ENCODE measurements around the gene RAI14. TPM values are rescaled to one million over a fixed set of nuclear protein-coding genes. Genes with fewer than 3 reads are reported as not detected.

The RAI14 gene
- total and polyA plus RNA-seq, 2 donors (not counting 1 experiment from before 2014, with no cell fraction given) = 98.7 to 125 TPM

GRCh38 chr5:34743878-34744277 lies 87.8 kb downstream of the RAI14 start:
- Histone ChIP-seq H3K9ac (ENCODE audit: insufficient read depth, low read length) (no peak overlapping the region), H3K4me2 (ENCODE audit: extremely low read depth, insufficient read depth, low read length) (no peak overlapping the region), H3K27me3 (ENCODE audit: control insufficient read depth, insufficient read depth, low read length) (no peaks in the 10 kb centered on the region), H4K20me1 (ENCODE audit: control insufficient read depth, extremely low read depth, insufficient read depth, low read length) (no peaks in the 10 kb centered on the region), H3K79me2 (ENCODE audit: control insufficient read depth, insufficient read depth, low read length) (peaks cover 69% of the 10 kb centered on the region), H3K4me1 (ENCODE audit: control insufficient read depth, extremely low read depth, insufficient read depth, low read length) (peaks cover 6% of the 10 kb centered on the region), H2AFZ (ENCODE audit: low read length) (no peak overlapping the region), H3K9me3 (ENCODE audit: control insufficient read depth, insufficient read depth, low read depth, low read length) (no peaks in the 10 kb centered on the region), H3K4me3 (replicated peaks in 1 of 4; ENCODE audit: control extremely low read depth in 1 of 4, insufficient read depth in 1 of 4, low read depth in 3 of 4, low read length in 4 of 4) (no peak overlapping the region), H3K27ac (ENCODE audit: insufficient read depth, low read length) (peak overlapping the region; percentile 53), H3K36me3 (ENCODE audit: control insufficient read depth, insufficient read depth, low read length) (no peaks in the 10 kb centered on the region)
- TF ChIP-seq CTCF (conservative IDR thresholded peaks at IDR 0.05 in 1 of 2, IDR thresholded peaks at IDR 0.05 in 1 of 2; ENCODE audit: low read depth in 1 of 2, low read length in 2 of 2) (no peak), EZH2 (IDR thresholded peaks at IDR 0.05; ENCODE audit: low read length, missing control alignments) (no peak)
- peak; percentile 79 to 98 for DNase-seq (ENCODE audit: low read depth in 2 of 2)

GRCh38 chr5:34748431-34748830 lies 92.3 kb downstream of the RAI14 start:
- Histone ChIP-seq H3K27ac (ENCODE audit: insufficient read depth, low read length) (no peak overlapping the region), H3K4me1 (ENCODE audit: control insufficient read depth, extremely low read depth, insufficient read depth, low read length) (peaks cover 4% of the 10 kb centered on the region), H3K4me3 (replicated peaks in 1 of 4; ENCODE audit: control extremely low read depth in 1 of 4, insufficient read depth in 1 of 4, low read depth in 3 of 4, low read length in 4 of 4) (no peak overlapping the region), H3K36me3 (ENCODE audit: control insufficient read depth, insufficient read depth, low read length) (no peaks in the 10 kb centered on the region), H3K4me2 (ENCODE audit: extremely low read depth, insufficient read depth, low read length) (no peak overlapping the region), H4K20me1 (ENCODE audit: control insufficient read depth, extremely low read depth, insufficient read depth, low read length) (no peaks in the 10 kb centered on the region), H3K79me2 (ENCODE audit: control insufficient read depth, insufficient read depth, low read length) (peaks cover 64% of the 10 kb centered on the region), H2AFZ (ENCODE audit: low read length) (no peak overlapping the region), H3K9ac (ENCODE audit: insufficient read depth, low read length) (no peak overlapping the region), H3K27me3 (ENCODE audit: control insufficient read depth, insufficient read depth, low read length) (no peaks in the 10 kb centered on the region), H3K9me3 (ENCODE audit: control insufficient read depth, insufficient read depth, low read depth, low read length) (no peaks in the 10 kb centered on the region)
- no peak for DNase-seq (ENCODE audit: low read depth in 2 of 2)
- TF ChIP-seq EZH2 (IDR thresholded peaks at IDR 0.05; ENCODE audit: low read length, missing control alignments) (no peak), CTCF (conservative IDR thresholded peaks at IDR 0.05 in 1 of 2, IDR thresholded peaks at IDR 0.05 in 1 of 2; ENCODE audit: low read depth in 1 of 2, low read length in 2 of 2) (no peak)

GRCh38 chr5:34749431-34749873 lies 93.3 kb downstream of the RAI14 start:
- H3K4me2 ChIP-seq (ENCODE audit: extremely low read depth, insufficient read depth, low read length) = no peak overlapping the region
- peak overlapping the region; percentile 46 for H3K27ac ChIP-seq (ENCODE audit: insufficient read depth, low read length)
- H3K36me3 ChIP-seq (ENCODE audit: control insufficient read depth, insufficient read depth, low read length) = no peaks in the 10 kb centered on the region
- TF ChIP-seq EZH2 (IDR thresholded peaks at IDR 0.05; ENCODE audit: low read length, missing control alignments) (no peak), CTCF (conservative IDR thresholded peaks at IDR 0.05 in 1 of 2, IDR thresholded peaks at IDR 0.05 in 1 of 2; ENCODE audit: low read depth in 1 of 2, low read length in 2 of 2) (no peak)
- H3K27me3 ChIP-seq (ENCODE audit: control insufficient read depth, insufficient read depth, low read length) = no peaks in the 10 kb centered on the region
- no peak overlapping the region for H3K4me3 ChIP-seq (replicated peaks in 1 of 4; ENCODE audit: control extremely low read depth in 1 of 4, insufficient read depth in 1 of 4, low read depth in 3 of 4, low read length in 4 of 4)
- no peaks in the 10 kb centered on the region for H3K9me3 ChIP-seq (ENCODE audit: control insufficient read depth, insufficient read depth, low read depth, low read length)
- H3K9ac ChIP-seq (ENCODE audit: insufficient read depth, low read length) = no peak overlapping the region
- H2AFZ ChIP-seq (ENCODE audit: low read length) = no peak overlapping the region
- peaks cover 3% of the 10 kb centered on the region for H3K4me1 ChIP-seq (ENCODE audit: control insufficient read depth, extremely low read depth, insufficient read depth, low read length)
- peaks cover 66% of the 10 kb centered on the region for H3K79me2 ChIP-seq (ENCODE audit: control insufficient read depth, insufficient read depth, low read length)
- peak; percentile 90 to 94 for DNase-seq (ENCODE audit: low read depth in 2 of 2)
- no peaks in the 10 kb centered on the region for H4K20me1 ChIP-seq (ENCODE audit: control insufficient read depth, extremely low read depth, insufficient read depth, low read length)
